Renal cortex interstitium (tissue), 15 donors: Measurements from ENCODE around the gene MTCH1. TPM values are rescaled to one million over a fixed set of nuclear protein-coding genes. Genes with fewer than 3 reads are reported as not detected.

Experiments
- DNase-seq, 11 donors: peaks; one replicate each; pipeline ENCODE4 v3.0.0-alpha.2; 2013; ENCODE audit warnings: low read depth in 9 of 11, low spot score in 4 of 11; ENCODE audit errors: extremely low read depth in 1 of 11
- long read RNA-seq, 16 experiments: transcript quantifications; one replicate each; lab custom pipeline, GENCODE V29; 2026
- polyA plus RNA-seq, 3 donors: library from polyadenylated mRNA; unstranded; fragments of 120-200 nt; gene quantifications; one replicate each; pipeline ENCODE4 v1.2.1, GENCODE V29; 2013; ENCODE audit not compliant: insufficient read length in 3 of 3

Gene MTCH1, protein sequence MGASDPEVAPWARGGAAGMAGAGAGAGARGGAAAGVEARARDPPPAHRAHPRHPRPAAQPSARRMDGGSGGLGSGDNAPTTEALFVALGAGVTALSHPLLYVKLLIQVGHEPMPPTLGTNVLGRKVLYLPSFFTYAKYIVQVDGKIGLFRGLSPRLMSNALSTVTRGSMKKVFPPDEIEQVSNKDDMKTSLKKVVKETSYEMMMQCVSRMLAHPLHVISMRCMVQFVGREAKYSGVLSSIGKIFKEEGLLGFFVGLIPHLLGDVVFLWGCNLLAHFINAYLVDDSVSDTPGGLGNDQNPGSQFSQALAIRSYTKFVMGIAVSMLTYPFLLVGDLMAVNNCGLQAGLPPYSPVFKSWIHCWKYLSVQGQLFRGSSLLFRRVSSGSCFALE
- polyA plus RNA-seq, result 100 to 1,000 TPM; 146 to 187 (median 167) TPM
- long read RNA-seq, donor 1, transcript MTCH1-201 (12 exons, 2,006 nt), result major isoform, 43 of 90 reads
- long read RNA-seq, donor 1, transcript MTCH1-202 (12 exons, 2,057 nt), result minor isoform, 34 of 90 reads
- long read RNA-seq, donor 1, partial matches to known transcripts, result 7 of 90 reads
- long read RNA-seq, donor 1, other reads (novel, unspliced or antisense), result 0 of 90 reads
- long read RNA-seq, donor 2, transcript MTCH1-202 (12 exons, 2,057 nt), result major isoform, 41 of 88 reads
- long read RNA-seq, donor 2, transcript MTCH1-201 (12 exons, 2,006 nt), result minor isoform, 34 of 88 reads
- long read RNA-seq, donor 2, transcript MTCH1-205 (4 exons, 629 nt), result minor isoform, 5 of 88 reads
- long read RNA-seq, donor 2, partial matches to known transcripts, result 6 of 88 reads
- long read RNA-seq, donor 2, other reads (novel, unspliced or antisense), result 0 of 88 reads
- long read RNA-seq, donor 3, transcript MTCH1-202 (12 exons, 2,057 nt), result major isoform, 68 of 145 reads
- long read RNA-seq, donor 3, transcript MTCH1-201 (12 exons, 2,006 nt), result minor isoform, 40 of 145 reads
- long read RNA-seq, donor 3, partial matches to known transcripts, result 31 of 145 reads
- long read RNA-seq, donor 3, other reads (novel, unspliced or antisense), result 0 of 145 reads
- long read RNA-seq, donor 4, transcript MTCH1-202 (12 exons, 2,057 nt), result minor isoform, 32 of 67 reads
- long read RNA-seq, donor 4, transcript MTCH1-201 (12 exons, 2,006 nt), result major isoform, 33 of 67 reads
- long read RNA-seq, donor 4, partial matches to known transcripts, result 0 of 67 reads
- long read RNA-seq, donor 4, other reads (novel, unspliced or antisense), result 0 of 67 reads
- long read RNA-seq, donor 5, result 0 reads
- long read RNA-seq, donor 6, transcript MTCH1-201 (12 exons, 2,006 nt), result major isoform, 32 of 81 reads
- long read RNA-seq, donor 6, transcript MTCH1-202 (12 exons, 2,057 nt), result minor isoform, 30 of 81 reads
- long read RNA-seq, donor 6, partial matches to known transcripts, result 14 of 81 reads
- long read RNA-seq, donor 6, other reads (novel, unspliced or antisense), result 0 of 81 reads
- long read RNA-seq, donor 7, transcript MTCH1-201 (12 exons, 2,006 nt), result minor isoform, 31 of 90 reads
- long read RNA-seq, donor 7, transcript MTCH1-202 (12 exons, 2,057 nt), result major isoform, 37 of 90 reads
- long read RNA-seq, donor 7, partial matches to known transcripts, result 20 of 90 reads
- long read RNA-seq, donor 7, other reads (novel, unspliced or antisense), result 0 of 90 reads
- long read RNA-seq, donor 8, result 0 reads
- long read RNA-seq, donor 9, transcript MTCH1-201 (12 exons, 2,006 nt), result minor isoform, 35 of 95 reads
- long read RNA-seq, donor 9, transcript MTCH1-202 (12 exons, 2,057 nt), result major isoform, 38 of 95 reads
- long read RNA-seq, donor 9, partial matches to known transcripts, result 17 of 95 reads
- long read RNA-seq, donor 9, other reads (novel, unspliced or antisense), result 0 of 95 reads
- long read RNA-seq, donor 10, transcript MTCH1-202 (12 exons, 2,057 nt), result major isoform, 52 of 109 reads
- long read RNA-seq, donor 10, transcript MTCH1-201 (12 exons, 2,006 nt), result minor isoform, 38 of 109 reads
- long read RNA-seq, donor 10, partial matches to known transcripts, result 18 of 109 reads
- long read RNA-seq, donor 10, other reads (novel, unspliced or antisense), result 0 of 109 reads
- long read RNA-seq, donor 11, transcript MTCH1-201 (12 exons, 2,006 nt), result major isoform, 31 of 77 reads
- long read RNA-seq, donor 11, transcript MTCH1-202 (12 exons, 2,057 nt), result minor isoform, 29 of 77 reads
- long read RNA-seq, donor 11, partial matches to known transcripts, result 16 of 77 reads
- long read RNA-seq, donor 11, other reads (novel, unspliced or antisense), result 0 of 77 reads
- long read RNA-seq, donor 12, transcript MTCH1-202 (12 exons, 2,057 nt), result major isoform, 17 of 33 reads
- long read RNA-seq, donor 12, transcript MTCH1-201 (12 exons, 2,006 nt), result minor isoform, 15 of 33 reads
- long read RNA-seq, donor 12, partial matches to known transcripts, result 0 of 33 reads
- long read RNA-seq, donor 12, other reads (novel, unspliced or antisense), result 0 of 33 reads
- long read RNA-seq, donor 13, result 0 reads
- long read RNA-seq, donor 14, transcript MTCH1-202 (12 exons, 2,057 nt), result major isoform, 39 of 83 reads
- long read RNA-seq, donor 14, transcript MTCH1-201 (12 exons, 2,006 nt), result minor isoform, 37 of 83 reads
- long read RNA-seq, donor 14, partial matches to known transcripts, result 6 of 83 reads
- long read RNA-seq, donor 14, other reads (novel, unspliced or antisense), result 0 of 83 reads
- long read RNA-seq, donor 15, transcript MTCH1-202 (12 exons, 2,057 nt), result major isoform, 23 of 50 reads
- long read RNA-seq, donor 15, transcript MTCH1-201 (12 exons, 2,006 nt), result minor isoform, 17 of 50 reads
- long read RNA-seq, donor 15, partial matches to known transcripts, result 7 of 50 reads
- long read RNA-seq, donor 15, other reads (novel, unspliced or antisense), result 0 of 50 reads
- long read RNA-seq, donor 16, transcript MTCH1-205 (4 exons, 629 nt), result minor isoform, 7 of 279 reads
- long read RNA-seq, donor 16, transcript MTCH1-201 (12 exons, 2,006 nt), result minor isoform, 93 of 279 reads
- long read RNA-seq, donor 16, transcript MTCH1-204 (11 exons, 1,572 nt), result minor isoform, 5 of 279 reads
- long read RNA-seq, donor 16, transcript MTCH1-202 (12 exons, 2,057 nt), result major isoform, 94 of 279 reads
- long read RNA-seq, donor 16, partial matches to known transcripts, result 80 of 279 reads
- long read RNA-seq, donor 16, other reads (novel, unspliced or antisense), result 0 of 279 reads

DNA sequence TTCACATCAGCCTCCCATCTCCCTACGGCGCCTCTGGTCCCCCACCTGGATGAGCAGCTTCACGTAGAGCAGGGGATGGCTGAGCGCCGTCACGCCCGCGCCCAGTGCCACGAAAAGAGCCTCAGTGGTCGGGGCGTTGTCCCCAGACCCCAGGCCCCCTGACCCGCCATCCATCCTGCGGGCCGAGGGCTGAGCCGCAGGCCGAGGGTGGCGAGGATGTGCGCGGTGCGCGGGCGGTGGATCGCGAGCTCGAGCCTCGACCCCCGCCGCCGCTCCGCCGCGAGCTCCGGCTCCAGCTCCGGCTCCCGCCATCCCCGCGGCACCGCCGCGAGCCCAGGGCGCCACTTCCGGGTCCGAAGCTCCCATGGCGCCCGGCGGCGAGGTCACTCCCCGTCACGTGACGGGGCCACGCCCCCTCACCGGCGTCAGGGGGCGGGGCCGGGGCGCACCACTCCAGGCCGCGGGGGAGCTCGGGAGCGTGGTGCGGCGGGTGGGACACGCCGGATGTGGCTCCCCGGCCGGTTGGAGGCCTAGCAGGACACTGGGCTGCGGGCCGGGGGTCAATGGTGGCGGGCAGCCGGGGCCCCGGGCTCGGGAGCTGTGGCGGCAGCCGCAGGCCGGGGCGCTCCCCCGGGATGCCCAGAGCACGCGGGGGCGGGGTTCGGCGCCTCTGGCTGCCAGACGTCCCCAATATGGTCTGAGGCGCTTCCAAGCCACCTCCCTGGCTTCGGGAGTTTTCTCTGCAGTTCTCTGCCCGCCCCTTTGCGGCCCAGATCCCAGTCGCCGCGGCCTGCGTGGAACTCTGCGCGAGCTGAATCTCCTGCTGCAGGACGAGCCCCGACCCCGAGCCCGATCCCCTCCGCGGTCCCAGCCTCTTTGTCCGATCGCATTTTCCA lies at the start of gene MTCH1:
Gene MTCH1, minus strand, starts transcription at position 389 of the 896 bp plus-strand sequence. Its CDS starts 23 bp downstream, at position 366.
- DNase-seq, result peak; percentile 71 to 91 (median 86)

DNA sequence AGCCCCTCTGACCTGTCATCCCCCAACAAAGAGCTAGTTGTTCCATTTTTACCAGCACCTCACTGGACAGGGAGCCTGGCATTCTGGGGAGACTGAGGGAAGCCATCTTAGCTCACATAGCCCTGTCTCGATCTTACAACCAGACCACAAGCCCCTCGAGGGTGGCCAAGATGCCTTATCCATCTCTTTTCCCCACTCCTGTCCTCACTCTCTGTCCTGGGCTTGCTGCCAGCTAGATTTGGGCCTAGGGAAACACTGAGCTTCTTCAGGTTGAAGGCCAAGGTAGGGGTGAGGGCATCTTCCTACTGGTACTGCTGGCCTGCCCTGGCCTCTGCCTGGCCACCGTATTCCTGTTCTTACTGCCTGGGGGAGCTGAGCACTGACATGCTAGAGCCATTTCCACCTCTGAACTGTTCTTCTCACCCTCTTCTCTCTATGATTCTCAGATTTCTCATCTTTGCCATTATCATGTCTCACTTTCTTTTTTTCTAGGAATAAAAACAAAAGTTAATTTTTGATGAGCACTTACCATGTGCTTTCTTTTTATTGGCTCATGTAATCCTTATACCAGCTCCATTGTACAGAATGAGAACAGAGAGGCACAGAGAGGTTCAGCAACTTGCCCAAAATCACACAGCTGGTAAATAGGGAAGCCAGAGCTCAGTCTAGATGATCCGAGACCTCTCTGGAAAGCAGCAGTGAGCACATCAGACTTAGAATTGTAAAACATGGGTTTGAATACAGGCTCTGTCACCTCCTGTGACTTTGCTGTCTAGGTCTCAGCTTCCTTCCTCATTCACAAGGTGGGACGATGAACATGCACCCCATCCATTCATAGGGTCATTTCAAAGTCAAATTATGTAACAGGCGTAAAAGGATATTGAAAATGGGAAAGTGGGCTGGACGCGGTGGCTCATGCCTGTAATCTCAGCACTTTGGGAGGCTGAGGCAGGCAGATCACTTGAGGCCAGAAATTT lies 48.1 kb upstream of the MTCH1 start:
- DNase-seq, result no peak

DNA sequence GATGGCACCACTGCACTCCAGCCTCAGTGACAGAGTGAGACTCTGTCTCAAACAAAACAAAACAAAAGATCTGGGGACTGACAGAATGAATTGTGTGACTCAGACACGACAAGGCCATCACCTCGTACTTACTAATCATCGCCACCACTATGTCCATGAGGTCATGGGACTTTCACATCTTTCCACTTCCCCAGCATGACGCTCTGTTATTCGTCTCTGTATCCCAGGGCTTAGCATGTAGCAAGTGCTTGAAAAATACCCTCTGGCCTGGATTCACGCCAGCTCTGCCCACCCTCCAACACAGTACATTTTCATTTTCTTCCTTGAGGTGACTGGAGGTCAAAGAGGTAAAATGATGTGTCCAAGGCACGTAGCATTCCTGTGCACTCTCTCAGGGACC lies 47.3 kb upstream of the MTCH1 start:
- no peak for DNase-seq

DNA sequence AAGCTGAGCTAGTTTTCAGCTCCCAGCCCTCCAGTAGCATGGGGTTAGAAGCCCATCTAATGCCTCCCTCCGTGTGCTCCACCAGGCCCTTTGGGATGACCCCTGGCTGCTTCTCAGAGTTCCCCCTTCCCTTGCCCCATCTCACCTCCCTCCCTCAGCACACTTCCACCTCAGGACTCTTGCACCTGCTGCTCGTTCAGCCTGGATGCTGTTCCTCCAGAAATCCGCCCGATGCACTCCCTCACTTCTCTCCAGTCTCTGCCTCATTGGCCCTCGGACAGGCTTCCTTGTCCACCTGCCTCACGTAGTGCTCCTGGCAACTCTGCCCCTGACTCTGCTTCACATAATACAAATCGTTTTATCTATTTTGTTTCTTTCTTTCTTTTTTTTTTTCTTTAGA lies 46.2 kb upstream of the MTCH1 start:
- no peak for DNase-seq

DNA sequence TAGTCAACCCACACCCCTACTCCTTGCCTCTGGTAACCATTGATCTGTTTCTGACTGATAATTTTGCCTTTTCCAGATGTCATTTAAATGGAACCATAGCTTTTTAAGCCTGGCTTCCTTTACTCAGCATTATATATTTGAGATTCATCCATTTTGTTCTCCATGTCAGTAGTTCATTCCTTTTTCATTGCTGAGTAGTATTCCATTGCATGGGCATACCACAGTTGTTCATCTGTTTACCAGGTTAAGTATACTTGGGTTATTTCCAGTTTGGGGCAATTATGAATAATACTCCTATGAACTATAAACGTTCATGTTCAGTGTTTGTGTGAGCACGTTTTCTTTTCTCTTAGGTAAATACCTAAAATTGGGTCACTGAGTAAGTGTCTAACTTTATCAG lies 44.6 kb upstream of the MTCH1 start:
- DNase-seq, result no peak

DNA sequence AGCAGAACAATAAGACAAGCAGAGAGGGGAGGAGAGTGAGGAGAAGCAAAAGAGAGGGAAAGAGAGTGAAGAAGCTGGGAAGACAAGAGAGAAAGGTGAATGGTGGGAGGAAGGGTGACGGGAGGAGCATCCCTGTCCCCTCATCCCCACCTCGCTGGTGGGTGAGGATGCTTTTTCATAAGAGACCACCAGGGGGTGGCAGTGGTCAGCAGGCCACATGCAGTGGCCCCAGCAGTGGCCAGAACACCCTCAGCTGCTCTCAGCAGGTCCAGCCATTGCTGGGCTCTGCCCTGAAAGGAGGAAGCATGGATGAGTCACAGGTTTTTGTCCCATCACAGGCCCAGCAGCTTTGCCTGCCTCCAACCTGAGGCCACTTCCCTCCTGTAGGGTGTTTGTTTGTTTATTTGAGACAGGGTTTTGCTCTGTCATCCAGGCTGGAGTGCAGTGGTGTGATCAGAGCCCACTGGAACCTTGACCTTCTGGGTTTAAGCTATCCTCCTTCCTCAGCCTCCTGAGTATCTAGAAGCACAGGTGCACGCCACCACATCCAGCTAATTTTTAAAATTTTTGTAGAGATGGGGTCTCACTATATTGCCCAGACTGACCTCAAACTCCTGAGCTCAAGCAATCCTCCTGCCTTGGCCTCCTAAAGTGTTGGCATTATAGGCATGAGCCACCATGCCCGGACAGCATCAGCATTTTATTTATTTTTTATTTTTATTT lies 43.4 kb upstream of the MTCH1 start:
- no peak for DNase-seq

DNA sequence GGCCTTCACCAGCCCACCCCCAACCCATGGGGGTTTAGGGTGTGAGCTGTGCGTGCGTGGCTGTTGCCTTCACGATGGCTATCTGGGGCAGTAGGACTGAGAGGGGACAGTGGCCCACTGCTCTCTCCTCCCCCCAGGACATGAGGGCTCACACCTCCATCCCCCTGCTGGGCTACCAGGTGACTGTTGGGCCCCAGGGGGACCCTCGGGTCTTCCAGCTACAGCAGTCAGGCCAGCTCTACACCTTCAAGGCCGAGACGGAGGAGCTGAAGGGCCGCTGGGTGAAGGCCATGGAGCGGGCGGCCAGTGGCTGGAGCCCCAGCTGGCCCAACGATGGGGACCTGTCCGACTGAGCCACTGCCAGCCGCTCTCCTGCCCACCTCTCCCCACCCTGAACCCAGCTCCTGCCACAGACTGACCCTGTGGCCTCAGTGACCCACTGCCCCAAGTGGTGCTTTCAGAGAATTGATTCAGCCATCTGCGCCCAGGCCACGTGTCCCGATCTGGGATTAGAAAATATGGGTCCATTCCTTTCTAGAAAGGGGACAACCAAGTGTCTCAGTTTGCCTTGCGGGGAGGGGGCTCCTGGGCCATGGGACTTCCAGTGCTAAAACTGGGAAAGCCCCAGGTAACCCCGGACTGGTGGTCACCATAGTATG lies 41.9 kb upstream of the MTCH1 start:
- DNase-seq, result no peak

DNA sequence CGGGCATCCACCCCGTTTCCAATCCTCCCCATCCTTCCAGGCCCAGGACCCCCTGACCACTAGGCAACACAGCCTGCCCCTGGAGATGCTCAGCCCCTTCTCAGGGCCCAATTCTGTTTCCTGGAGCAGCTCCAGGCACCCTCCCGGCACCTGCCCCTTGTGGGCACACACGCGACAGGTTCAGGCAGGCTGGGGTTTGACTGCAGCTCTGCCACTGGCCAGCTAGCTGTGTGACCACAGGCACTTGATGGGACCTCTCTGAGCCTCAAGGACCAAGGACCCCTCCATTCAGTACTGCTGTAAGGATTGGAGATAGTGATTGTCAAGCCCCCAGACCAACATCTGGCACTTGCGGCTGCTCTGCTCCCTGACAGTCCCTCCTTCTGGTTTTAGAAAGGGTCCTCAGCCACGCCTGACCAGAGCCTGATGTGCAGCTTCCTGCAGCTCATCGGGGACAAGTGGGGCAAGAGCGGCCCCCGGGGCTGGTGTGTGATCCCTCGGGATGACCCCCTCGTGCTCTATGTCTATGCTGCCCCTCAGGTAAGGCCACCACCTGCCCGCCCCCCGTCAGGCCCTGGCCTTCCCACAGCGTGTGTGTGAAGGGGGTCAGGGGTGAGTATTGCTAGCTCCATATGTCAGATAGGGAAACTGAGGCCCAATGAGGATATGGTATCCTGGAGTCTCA lies 41.2 kb upstream of the MTCH1 start:
- no peak for DNase-seq

DNA sequence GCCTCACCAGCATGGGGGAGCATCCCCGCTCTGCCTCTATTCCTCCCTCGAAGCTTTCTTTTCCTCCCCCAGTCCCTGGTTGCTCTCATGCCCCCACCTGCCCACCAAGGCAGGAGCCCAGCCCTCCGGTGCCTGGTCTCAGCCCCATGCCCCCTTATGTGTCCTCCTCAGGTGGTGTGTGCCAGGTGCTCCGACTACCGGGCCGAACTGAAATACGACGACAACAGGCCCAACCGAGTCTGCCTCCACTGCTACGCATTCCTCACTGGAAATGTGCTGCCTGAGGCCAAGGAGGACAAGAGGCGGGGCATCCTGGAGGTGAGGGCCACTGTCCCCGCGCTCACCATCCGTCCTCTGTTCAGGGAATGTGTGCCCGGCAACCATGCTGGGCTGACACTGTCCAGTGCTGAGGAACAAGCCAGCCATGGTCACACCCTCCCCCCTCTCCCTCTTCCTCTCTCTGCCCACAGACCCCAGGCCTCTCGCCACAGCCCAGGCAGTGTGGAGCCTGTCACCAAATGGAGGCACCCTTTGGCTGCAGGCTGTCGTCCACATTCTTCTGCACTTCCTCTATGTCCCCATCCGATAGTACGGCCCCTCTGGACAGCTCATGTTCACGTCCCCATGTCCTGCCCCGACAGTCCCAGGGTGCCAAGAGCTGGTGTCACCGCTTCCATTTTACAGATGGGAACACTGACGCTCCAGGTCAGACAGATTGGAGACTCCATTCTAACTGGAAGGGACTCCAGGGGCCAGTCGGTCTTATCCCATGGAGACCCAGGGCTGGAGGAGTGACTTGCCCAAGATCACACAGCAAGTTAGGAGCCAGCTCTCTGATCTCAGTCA lies 39.8 kb upstream of the MTCH1 start:
- no peak for DNase-seq

DNA sequence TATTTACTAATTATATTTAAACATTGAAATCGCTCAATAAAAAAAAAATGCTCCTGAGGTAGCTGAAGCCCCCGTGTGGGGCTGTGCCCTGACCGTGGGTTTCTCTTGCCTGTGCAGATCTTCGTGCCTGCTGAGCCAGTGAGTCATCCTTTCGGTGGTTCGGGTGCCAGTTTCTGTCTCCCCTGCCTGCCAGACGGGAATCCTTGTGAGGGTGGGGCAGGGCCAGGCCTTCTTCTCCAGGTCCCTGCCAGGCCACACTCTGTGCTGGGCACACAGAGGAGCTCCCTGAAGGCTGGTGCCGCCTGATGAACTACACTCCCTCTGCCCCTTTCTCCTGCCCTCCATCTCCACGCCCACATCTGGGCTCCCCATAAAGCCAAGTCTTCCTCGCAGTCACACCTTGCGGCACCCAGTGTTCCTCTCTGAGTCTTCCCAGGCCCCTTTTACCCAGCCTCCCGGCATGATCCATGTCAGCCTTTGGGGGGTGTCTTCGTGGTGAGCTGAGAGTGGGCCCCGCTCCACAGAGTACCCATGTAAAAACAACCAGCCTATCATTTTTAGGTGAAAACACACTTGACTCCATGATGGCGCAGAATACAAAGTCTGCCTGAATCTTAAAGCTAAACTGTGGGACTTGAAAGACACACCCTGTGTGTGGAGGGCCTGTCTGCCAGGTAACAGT lies 38.8 kb upstream of the MTCH1 start:
- DNase-seq, result no peak
